GM21737 (cell line): ENCODE results near the gene RPL22.

Source experiments
- ATAC-seq: cut with Tn5 transposase; IDR thresholded peaks from one replicate; pipeline ENCODE4 v1.9.1; 2021; ENCODE audit warnings: mild to moderate bottlenecking, moderate library complexity; ENCODE audit not compliant: unreplicated experiment

Gene RPL22

GRCh38 chr1:6175411-6175828 lies 24.0 kb downstream of the RPL22 start:
- no peak for ATAC-seq

- ATAC-seq = no peak
Measured at GRCh38 chr1:6174621-6175410, 24.6 kb downstream of the RPL22 start.

- ATAC-seq = no peak
Measured at GRCh38 chr1:6172549-6172948, 26.8 kb downstream of the RPL22 start.

DNA sequence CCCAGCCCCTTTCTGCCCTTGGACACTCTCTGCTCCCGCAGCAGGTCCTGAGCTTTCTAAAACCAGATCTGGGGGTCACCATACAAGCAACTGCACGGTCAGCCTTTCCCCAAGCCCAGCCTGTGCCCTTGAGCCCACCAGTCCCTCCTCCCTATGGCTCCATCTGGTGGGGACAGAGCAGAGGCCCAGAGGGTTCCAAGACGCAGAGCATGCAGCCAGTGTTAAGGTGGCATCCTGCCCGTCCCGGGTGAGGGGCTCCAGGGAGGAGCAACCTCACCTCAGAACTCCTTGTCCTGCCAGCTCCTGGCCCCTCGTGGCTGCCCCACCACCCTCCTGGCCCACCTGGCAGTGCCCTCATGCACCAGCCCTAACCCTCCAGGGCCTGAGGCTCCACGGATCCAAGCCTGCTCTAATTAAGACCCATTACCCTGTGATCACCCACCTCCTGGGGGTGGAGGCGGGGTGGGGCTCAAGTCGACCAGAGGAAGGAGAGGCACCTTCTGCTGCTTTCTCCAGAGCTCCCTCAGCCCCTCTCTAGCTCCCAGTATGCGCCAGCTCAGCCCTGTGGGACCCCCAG lies 27.8 kb downstream of the RPL22 start:
- ATAC-seq = no peak

DNA sequence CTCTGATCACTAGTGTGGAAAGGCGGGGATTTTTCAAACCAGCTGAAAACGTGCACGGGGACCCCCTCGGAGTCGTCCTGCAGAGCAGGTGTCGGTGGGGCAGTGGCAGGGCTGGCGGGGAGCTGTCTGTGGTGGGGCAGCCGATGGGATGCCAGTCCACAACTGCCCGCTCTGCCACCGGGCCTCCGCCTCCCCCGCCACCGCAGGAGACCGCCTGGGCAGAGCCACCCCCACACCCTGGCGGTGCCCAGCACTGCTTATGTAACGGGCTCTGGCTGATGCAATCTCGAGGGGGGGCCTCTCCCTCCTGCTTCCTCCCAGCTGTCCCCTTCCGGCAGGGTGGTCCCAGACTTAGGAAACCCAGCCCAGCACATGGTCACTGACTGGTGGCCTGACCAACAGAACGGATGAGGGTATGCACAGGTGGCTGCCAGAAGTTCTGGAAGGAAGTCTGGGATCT lies 28.6 kb downstream of the RPL22 start:
- no peak for ATAC-seq

DNA sequence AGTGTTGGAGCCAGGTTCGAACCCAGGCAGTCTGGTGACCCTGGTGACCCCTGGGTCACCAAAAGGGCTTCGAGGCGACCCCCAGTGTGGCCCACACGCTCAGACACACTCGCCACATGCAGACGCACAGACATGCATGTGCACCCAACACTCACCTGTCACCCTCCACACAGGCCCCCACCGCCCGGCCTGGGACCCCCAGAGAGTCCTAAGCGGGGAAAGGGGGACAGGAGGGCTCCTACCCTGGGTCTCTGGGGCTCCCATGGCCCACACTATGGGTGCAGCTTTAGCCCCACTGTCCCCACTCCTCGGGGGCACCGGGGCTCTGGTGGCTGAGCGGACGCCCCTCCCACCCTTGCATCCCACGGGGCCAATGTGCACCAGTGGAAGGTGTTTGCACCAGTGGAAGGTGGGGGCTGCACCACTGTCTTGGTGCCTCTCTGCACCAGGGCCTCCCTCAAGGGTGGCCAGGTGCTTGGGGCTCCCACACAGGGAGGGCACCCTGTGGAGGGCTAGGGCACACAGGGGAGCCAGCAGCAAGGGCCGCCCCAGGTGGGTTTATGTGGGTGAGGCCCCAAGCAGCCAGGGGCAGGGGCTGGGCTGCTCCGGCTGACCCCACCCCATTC lies 29.2 kb downstream of the RPL22 start:
- no peak for ATAC-seq

- ATAC-seq = no peak
Measured at GRCh38 chr1:6168947-6169586, 30.3 kb downstream of the RPL22 start.

GRCh38 chr1:6167391-6168303 lies 31.7 kb downstream of the RPL22 start:
- no peak for ATAC-seq

- ATAC-seq = no peak
Measured at GRCh38 chr1:6166655-6167390, 32.6 kb downstream of the RPL22 start.

DNA sequence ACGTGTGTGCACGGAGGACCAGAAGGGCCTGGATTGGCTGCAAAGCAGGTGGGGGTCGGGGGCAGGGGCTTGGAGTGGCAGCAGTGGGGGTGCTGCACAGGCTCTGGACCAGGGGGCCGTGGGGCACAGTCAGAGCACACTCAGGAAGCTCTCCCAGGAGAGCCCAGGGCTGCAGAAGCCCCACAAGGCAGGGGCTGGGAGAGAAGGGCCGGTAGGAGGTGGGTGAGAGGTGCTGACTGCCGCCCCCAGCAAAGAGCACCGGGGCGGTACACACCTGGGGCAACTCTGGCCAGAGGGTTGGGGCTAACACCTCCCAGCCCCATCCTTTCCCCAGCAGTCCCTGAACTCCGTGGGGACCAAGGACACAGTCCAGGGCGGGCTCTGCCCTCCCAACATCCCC lies 33.2 kb downstream of the RPL22 start:
- no peak for ATAC-seq

GRCh38 chr1:6165441-6165985 lies 33.9 kb downstream of the RPL22 start:
- ATAC-seq = no peak

DNA sequence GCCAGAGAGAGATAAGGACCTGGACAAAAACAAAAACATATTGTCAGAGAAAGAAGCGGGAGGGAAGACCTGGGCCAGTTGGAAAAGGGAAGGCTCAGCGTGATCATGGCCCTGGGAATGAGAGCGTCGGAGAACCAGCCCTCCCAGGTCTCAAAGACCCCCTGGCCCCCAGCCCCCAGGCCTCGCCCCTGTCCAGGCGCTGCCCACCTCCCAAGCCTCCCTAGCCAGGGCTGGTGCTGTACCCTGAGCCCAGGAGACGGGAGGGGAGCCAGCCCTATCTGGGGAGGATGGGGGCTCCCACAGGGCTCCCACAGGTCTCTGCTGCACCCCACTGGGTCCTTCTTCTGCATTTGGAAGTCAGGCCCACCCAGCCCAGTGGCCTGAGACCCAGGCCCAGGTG lies 34.4 kb downstream of the RPL22 start:
- no peak for ATAC-seq

GRCh38 chr1:6163973-6164617 lies 35.3 kb downstream of the RPL22 start:
- ATAC-seq = no peak

- ATAC-seq = no peak
Measured at GRCh38 chr1:6163191-6163972, 36.0 kb downstream of the RPL22 start.

- no peak for ATAC-seq
Measured at GRCh38 chr1:6162773-6163172, 36.6 kb downstream of the RPL22 start.

DNA sequence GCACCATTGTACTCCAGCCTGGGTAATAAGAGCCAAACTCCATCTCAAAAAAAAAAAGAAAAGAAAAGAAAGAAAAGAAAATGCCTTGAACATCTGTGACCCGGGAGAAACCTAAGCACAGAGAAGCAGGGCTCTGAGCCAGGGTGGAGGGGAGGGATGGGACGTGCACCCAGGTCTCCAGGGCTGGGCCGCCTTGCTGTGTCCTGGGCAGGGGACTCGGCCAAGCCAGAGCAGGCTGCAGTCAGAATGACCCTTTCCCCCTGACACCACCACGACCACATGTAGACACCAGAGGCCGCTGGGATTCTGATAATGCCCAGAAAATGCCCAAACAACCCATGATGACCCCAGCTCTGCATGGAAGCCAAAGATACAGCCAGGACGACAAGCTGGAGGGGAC lies 37.1 kb downstream of the RPL22 start:
- no peak for ATAC-seq

DNA sequence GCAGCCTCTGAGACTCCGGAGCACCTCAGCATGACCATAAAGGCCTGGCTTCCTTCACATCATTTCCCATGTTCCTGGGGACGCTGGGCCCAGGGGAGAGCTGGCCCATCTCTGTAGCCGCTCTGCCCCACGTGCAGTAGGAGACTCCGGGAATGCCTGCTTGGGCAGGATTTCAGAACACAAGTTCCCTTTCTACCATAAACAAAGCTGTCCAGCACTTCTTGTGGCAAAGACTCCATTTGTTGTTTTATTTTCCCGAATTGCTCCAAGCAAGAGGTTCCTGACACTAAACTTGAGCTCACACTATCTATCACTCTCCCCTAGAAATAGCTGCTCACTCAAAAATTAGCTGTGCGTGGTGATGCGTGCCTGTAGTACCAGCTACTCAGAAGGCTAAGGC lies 41.2 kb downstream of the RPL22 start:
- no peak for ATAC-seq

- ATAC-seq = no peak
Measured at GRCh38 chr1:6157528-6158174, 41.7 kb downstream of the RPL22 start.
